Neural cell (in vitro differentiated cells): ENCODE data around the gene FAM32A. TPM values are rescaled to one million over a fixed set of nuclear protein-coding genes. Genes with fewer than 3 reads are reported as not detected.

Experiments used
- H2AFZ ChIP-seq: fragments of 200-600, 300-800 bp; sonication (generic), shearing (Covaris generic); 2 replicates; pipeline ENCODE4 v1.6.0; 2014; ENCODE audit warnings: low read depth, mild to moderate bottlenecking, antibody characterized with exemption, low read length, moderate library complexity
- H3F3A ChIP-seq: fragments of 200-600 bp; shearing (Covaris generic); 2 replicates; pipeline ENCODE4 v1.6.1; 2016; ENCODE audit warnings: mild to moderate bottlenecking, moderate library complexity, mixed read lengths, antibody characterized with exemption, low read length; ENCODE audit not compliant: insufficient read depth, poor library complexity, severe bottlenecking
- H3K27ac ChIP-seq: fragments of 200-600, 300-800 bp; sonication (generic), shearing (Covaris generic); 2 replicates; pipeline ENCODE4 v1.5.1; 2014; ENCODE audit warnings: mild to moderate bottlenecking, low read length, moderate library complexity
- H3K27me3 ChIP-seq: fragments of 300-800, 200-600 bp; sonication (generic), shearing (Covaris generic); 2 replicates; pipeline ENCODE4 v1.6.0; 2014; ENCODE audit warnings: mild to moderate bottlenecking, low read depth, low read length, moderate library complexity; ENCODE audit not compliant: insufficient read depth
- H3K36me3 ChIP-seq: fragments of 300-800, 200-600 bp; sonication (generic), shearing (Covaris generic); 2 replicates; pipeline ENCODE4 v1.5.1; 2014; ENCODE audit warnings: mild to moderate bottlenecking, antibody characterized with exemption, low read length, moderate library complexity; ENCODE audit not compliant: insufficient read depth
- H3K4me2 ChIP-seq: fragments of 300-800, 200-600 bp; sonication (generic), shearing (Covaris generic); 2 replicates; pipeline ENCODE4 v1.6.0; 2014; ENCODE audit warnings: mild to moderate bottlenecking, low read length
- H3K4me3 ChIP-seq: fragments of 300-800, 200-600 bp; sonication (generic), shearing (Covaris generic); 2 replicates; pipeline ENCODE4 v1.5.1; 2014; ENCODE audit warnings: mild to moderate bottlenecking, low read length, moderate library complexity
- H3K79me2 ChIP-seq: fragments of 200-600 bp; shearing (Covaris generic); replicated peaks from 2 replicates; pipeline ENCODE4 v1.6.0; 2014; ENCODE audit warnings: mild to moderate bottlenecking, low read length, moderate library complexity; ENCODE audit not compliant: insufficient read depth
- H3K9ac ChIP-seq: fragments of 300-800, 200-600 bp; sonication (generic), shearing (Covaris generic); 2 replicates; pipeline ENCODE4 v1.6.1; 2016; ENCODE audit warnings: mild to moderate bottlenecking, low read length, mixed read lengths
- H3K9me2 ChIP-seq: fragments of 200-600 bp; shearing (Covaris generic); 2 replicates; pipeline ENCODE4 v1.6.1; 2016; ENCODE audit warnings: mild to moderate bottlenecking, low read length, mixed read lengths; ENCODE audit not compliant: insufficient read depth
- H3K9me3 ChIP-seq: fragments of 200-600, 300-800 bp; sonication (generic), shearing (Covaris generic); 2 replicates; pipeline ENCODE4 v1.6.1; 2016; ENCODE audit warnings: mild to moderate bottlenecking, mixed run types, low read length, moderate library complexity, mixed read lengths
- H4K20me1 ChIP-seq: fragments of 200-600 bp; shearing (Covaris generic); 2 replicates; pipeline ENCODE4 v1.6.1; 2016; ENCODE audit warnings: mild to moderate bottlenecking, mixed run types; ENCODE audit not compliant: insufficient read depth
- EP300 ChIP-seq: fragments of 450-650 bp; conservative IDR thresholded peaks from 2 replicates; pipeline ENCODE4 v1.6.1; 2014; ENCODE audit warnings: antibody characterized with exemption, mild to moderate bottlenecking, moderate library complexity; ENCODE audit not compliant: poor library complexity, severe bottlenecking
- EZH2 ChIP-seq: fragments of 200-600, 300-800 bp; shearing (Covaris generic), sonication (generic); IDR thresholded peaks from 2 replicates; pipeline ENCODE4 v1.6.1; 2014; ENCODE audit warnings: antibody characterized with exemption, low read length, borderline replicate concordance, mild to moderate bottlenecking; ENCODE audit not compliant: insufficient read depth, poor library complexity, severe bottlenecking
- MXI1 ChIP-seq: fragments of 450-650 bp; conservative IDR thresholded peaks from 2 replicates; pipeline ENCODE4 v1.6.1; 2014; ENCODE audit warnings: antibody characterized with exemption, mild to moderate bottlenecking; ENCODE audit not compliant: poor library complexity, severe bottlenecking
- POLR2AphosphoS5 ChIP-seq: IDR thresholded peaks from 2 replicates; pipeline ENCODE4 v1.6.1; 2012
- RAD21 ChIP-seq: fragments of 450-650 bp; conservative IDR thresholded peaks from 2 replicates; pipeline ENCODE4 v1.6.1; 2014; ENCODE audit warnings: antibody characterized with exemption, mild to moderate bottlenecking, moderate library complexity
- REST ChIP-seq: IDR thresholded peaks from 2 replicates; pipeline ENCODE4 v1.6.1; 2012; ENCODE audit warnings: borderline replicate concordance
- SMC3 ChIP-seq: fragments of 450-650 bp; conservative IDR thresholded peaks from 2 replicates; pipeline ENCODE4 v1.6.1; 2014; ENCODE audit warnings: antibody characterized with exemption, mild to moderate bottlenecking, moderate library complexity; ENCODE audit not compliant: poor library complexity
- TAF1 ChIP-seq: IDR thresholded peaks from 2 replicates; pipeline ENCODE4 v1.6.1; 2012; ENCODE audit warnings: low read depth
- polyA plus RNA-seq: library from polyadenylated mRNA; depleted of rRNA; stranded (reverse); fragments of >200 nt; gene quantifications from 2 replicates; pipeline ENCODE4 v1.2.3, GENCODE V29; 2014
- TF ChIP-seq, protein P1 (sequence below): fragments of 450-650 bp; IDR thresholded peaks from 2 replicates; pipeline ENCODE4 v1.5.1; 2014; ENCODE audit warnings: antibody characterized with exemption, mild to moderate bottlenecking, moderate library complexity; ENCODE audit not compliant: poor library complexity, severe bottlenecking

Gene FAM32A
- polyA plus RNA-seq, 1 donor from 2014 or later: 545 TPM

GRCh38 chr19:16167055-16167454, 18.2 kb upstream of the FAM32A start:
- Histone ChIP-seq H3K36me3 (no peaks in the 10 kb centered on the region), H3K4me3 (no peak overlapping the region), H3K9ac (no peak overlapping the region), H3K4me2 (no peak overlapping the region), H3K27ac (no peak overlapping the region), H4K20me1 (no peaks in the 10 kb centered on the region), H2AFZ (no peak overlapping the region), H3K79me2 (no peaks in the 10 kb centered on the region), H3K9me2 (no peaks in the 10 kb centered on the region), H3F3A (no peaks in the 10 kb centered on the region), H3K27me3 (no peaks in the 10 kb centered on the region), H3K9me3 (no peaks in the 10 kb centered on the region)
- TF ChIP-seq RAD21 (no peak), MXI1 (no peak), SMC3 (no peak), REST (no peak), EP300 (no peak), EZH2 (no peak), POLR2AphosphoS5 (no peak), TAF1 (no peak)
- TF ChIP-seq, protein P1, sequence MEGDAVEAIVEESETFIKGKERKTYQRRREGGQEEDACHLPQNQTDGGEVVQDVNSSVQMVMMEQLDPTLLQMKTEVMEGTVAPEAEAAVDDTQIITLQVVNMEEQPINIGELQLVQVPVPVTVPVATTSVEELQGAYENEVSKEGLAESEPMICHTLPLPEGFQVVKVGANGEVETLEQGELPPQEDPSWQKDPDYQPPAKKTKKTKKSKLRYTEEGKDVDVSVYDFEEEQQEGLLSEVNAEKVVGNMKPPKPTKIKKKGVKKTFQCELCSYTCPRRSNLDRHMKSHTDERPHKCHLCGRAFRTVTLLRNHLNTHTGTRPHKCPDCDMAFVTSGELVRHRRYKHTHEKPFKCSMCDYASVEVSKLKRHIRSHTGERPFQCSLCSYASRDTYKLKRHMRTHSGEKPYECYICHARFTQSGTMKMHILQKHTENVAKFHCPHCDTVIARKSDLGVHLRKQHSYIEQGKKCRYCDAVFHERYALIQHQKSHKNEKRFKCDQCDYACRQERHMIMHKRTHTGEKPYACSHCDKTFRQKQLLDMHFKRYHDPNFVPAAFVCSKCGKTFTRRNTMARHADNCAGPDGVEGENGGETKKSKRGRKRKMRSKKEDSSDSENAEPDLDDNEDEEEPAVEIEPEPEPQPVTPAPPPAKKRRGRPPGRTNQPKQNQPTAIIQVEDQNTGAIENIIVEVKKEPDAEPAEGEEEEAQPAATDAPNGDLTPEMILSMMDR: no peak

GRCh38 chr19:16168465-16169081, 16.6 kb upstream of the FAM32A start:
- Histone ChIP-seq H3K9me3 (no peaks in the 10 kb centered on the region), H3K9me2 (no peaks in the 10 kb centered on the region), H3K27me3 (no peaks in the 10 kb centered on the region), H3K27ac (no peak overlapping the region), H3F3A (no peaks in the 10 kb centered on the region), H3K79me2 (no peaks in the 10 kb centered on the region), H3K4me3 (no peak overlapping the region), H3K9ac (no peak overlapping the region), H4K20me1 (no peaks in the 10 kb centered on the region), H2AFZ (no peak overlapping the region), H3K36me3 (no peaks in the 10 kb centered on the region), H3K4me2 (no peak overlapping the region)
- no peak for TF ChIP-seq SMC3
- no peak for TF ChIP-seq TAF1
- no peak for TF ChIP-seq EZH2
- no peak for TF ChIP-seq POLR2AphosphoS5
